ENCODE measurements around the gene ZMIZ2.

DNA sequence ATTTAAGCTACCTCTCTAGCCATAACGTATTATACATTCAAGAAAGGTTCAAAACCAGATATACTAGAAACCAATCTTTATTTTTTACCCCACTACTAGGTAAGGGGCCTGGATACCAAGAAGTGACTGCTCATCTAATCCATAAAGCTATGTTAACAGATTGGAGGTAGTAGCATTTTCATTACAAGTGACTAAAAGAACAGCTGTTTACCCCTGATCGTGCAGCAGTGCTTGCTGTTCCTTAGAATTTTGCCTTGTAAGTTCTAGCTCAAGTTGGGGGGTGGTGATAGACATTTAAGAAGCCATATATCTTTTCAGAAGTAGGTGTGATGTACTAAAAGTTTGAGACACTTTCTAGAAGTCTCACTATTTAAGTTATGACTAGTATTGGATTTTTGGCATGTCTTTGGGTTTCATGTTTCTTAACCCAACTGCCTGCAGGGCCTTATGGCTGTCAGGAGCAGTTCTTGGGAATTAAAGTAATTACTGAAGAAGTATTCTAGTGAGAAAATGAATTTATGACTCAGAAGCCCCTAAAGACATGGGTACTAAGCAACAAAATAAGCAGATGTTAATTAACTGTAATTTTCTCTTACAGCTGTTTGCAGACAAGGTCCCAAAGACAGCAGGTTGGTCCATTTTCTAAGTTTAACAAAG lies 50.1 kb downstream of the ZMIZ2 start:
- TF ChIP-seq, protein P1, sequence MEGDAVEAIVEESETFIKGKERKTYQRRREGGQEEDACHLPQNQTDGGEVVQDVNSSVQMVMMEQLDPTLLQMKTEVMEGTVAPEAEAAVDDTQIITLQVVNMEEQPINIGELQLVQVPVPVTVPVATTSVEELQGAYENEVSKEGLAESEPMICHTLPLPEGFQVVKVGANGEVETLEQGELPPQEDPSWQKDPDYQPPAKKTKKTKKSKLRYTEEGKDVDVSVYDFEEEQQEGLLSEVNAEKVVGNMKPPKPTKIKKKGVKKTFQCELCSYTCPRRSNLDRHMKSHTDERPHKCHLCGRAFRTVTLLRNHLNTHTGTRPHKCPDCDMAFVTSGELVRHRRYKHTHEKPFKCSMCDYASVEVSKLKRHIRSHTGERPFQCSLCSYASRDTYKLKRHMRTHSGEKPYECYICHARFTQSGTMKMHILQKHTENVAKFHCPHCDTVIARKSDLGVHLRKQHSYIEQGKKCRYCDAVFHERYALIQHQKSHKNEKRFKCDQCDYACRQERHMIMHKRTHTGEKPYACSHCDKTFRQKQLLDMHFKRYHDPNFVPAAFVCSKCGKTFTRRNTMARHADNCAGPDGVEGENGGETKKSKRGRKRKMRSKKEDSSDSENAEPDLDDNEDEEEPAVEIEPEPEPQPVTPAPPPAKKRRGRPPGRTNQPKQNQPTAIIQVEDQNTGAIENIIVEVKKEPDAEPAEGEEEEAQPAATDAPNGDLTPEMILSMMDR (conservative IDR thresholded peaks at IDR 0.05 in 1 of 2, IDR thresholded peaks at IDR 0.05 in 1 of 2; ENCODE audit: low read depth in 1 of 2, low read length in 2 of 2), result no peak
- TF ChIP-seq EZH2 (IDR thresholded peaks at IDR 0.05; ENCODE audit: low read length, missing control alignments), result no peak
